SK-N-SH treated with all-trans-retinoic acid at 6 μM for 48 hours (cell line): ENCODE results near the gene BTF3L4.
A peak's percentile ranks its signal among the peaks of the same experiment; 100 is the strongest.

ENCODE experiments used
- ATAC-seq: fragments of 200-7000 bp; cut with Tn5 transposase; 3 replicates; pipeline ENCODE4 v1.9.1; 2020; ENCODE audit warnings: mild to moderate bottlenecking, moderate library complexity
- ARNTL ChIP-seq: fragments of 450-650 bp; formaldehyde crosslinking; IDR thresholded peaks from 2 replicates; pipeline ENCODE4 v1.5.0; 2020; ENCODE audit warnings: low read depth, mild to moderate bottlenecking, moderate library complexity, borderline replicate concordance
- BACH2 ChIP-seq: fragments of 250-450 bp; sonication (Bioruptor Pico); IDR thresholded peaks from 2 replicates; pipeline ENCODE4 v1.9.0; 2021; ENCODE audit warnings: mild to moderate bottlenecking, borderline replicate concordance
- ESRRG ChIP-seq: fragments of 250-450 bp; sonication (Bioruptor Pico); IDR thresholded peaks from 2 replicates; pipeline ENCODE4 v1.6.1; 2021; ENCODE audit warnings: mild to moderate bottlenecking
- GLIS3 ChIP-seq: fragments of 250-450 bp; sonication (Bioruptor Pico); IDR thresholded peaks from 2 replicates; pipeline ENCODE4 v1.5.0; 2020; ENCODE audit warnings: mild to moderate bottlenecking, moderate library complexity
- ISL1 ChIP-seq: fragments of 250-450 bp; sonication (Bioruptor Pico); IDR thresholded peaks from 2 replicates; pipeline ENCODE4 v2.1.2; 2022; ENCODE audit warnings: mild to moderate bottlenecking, moderate library complexity
- OSR1 ChIP-seq: fragments of 250-450 bp; sonication (Bioruptor Pico); IDR thresholded peaks from 2 replicates; pipeline ENCODE4 v1.8.0; 2022; ENCODE audit warnings: moderate library complexity, mild to moderate bottlenecking, inconsistent platforms
- PATZ1 ChIP-seq: fragments of 250-450 bp; sonication (Bioruptor Pico); IDR thresholded peaks from 2 replicates; pipeline ENCODE4 v1.8.0; 2020; ENCODE audit warnings: mild to moderate bottlenecking, moderate library complexity, borderline replicate concordance
- POU6F1 ChIP-seq: fragments of 250-450 bp; sonication (Bioruptor Pico); IDR thresholded peaks from 2 replicates; pipeline ENCODE4 v1.8.0; 2021; ENCODE audit warnings: low read depth, mild to moderate bottlenecking, moderate library complexity, borderline replicate concordance
- PPARA ChIP-seq: fragments of 250-450 bp; sonication (Bioruptor Pico); IDR thresholded peaks from 2 replicates; pipeline ENCODE4 v1.5.0; 2020; ENCODE audit warnings: mild to moderate bottlenecking, borderline replicate concordance
- TCF4 ChIP-seq: fragments of 250-450 bp; sonication (Bioruptor Pico); IDR thresholded peaks from 2 replicates; pipeline ENCODE4 v1.8.0; 2021; ENCODE audit warnings: mild to moderate bottlenecking, moderate library complexity, borderline replicate concordance
- TSHZ2 ChIP-seq: fragments of 250-450 bp; sonication (Bioruptor Pico); IDR thresholded peaks from 2 replicates; pipeline ENCODE4 v1.5.0; 2020; ENCODE audit warnings: mild to moderate bottlenecking, moderate library complexity
- ZC3H10 ChIP-seq: fragments of 250-450 bp; sonication (Bioruptor Pico); IDR thresholded peaks from 2 replicates; pipeline ENCODE4 v1.5.1; 2021; ENCODE audit warnings: mild to moderate bottlenecking, moderate library complexity
- ZFP3 ChIP-seq: fragments of 250-450 bp; sonication (Bioruptor Pico); IDR thresholded peaks from 2 replicates; pipeline ENCODE4 v1.5.0; 2020; ENCODE audit warnings: mild to moderate bottlenecking, moderate library complexity
- ZNF70 ChIP-seq: fragments of 450-650 bp; formaldehyde crosslinking; IDR thresholded peaks from 2 replicates; pipeline ENCODE4 v1.5.0; 2020; ENCODE audit warnings: mild to moderate bottlenecking, moderate library complexity

The BTF3L4 gene

GRCh38 chr1:52125736-52126359, 69.8 kb downstream of the BTF3L4 start (continued):
- TF ChIP-seq TSHZ2 (CRISPR knock-in tag) (no peak), ESRRG (no peak), POU6F1 (CRISPR knock-in tag) (no peak), ARNTL (CRISPR knock-in tag) (no peak)

- peak; percentile 99 for ATAC-seq
Measured at GRCh38 chr1:52127181-52128180, 71.4 kb downstream of the BTF3L4 start.

More at GRCh38 chr1:52127181-52128180, 71.4 kb downstream of the BTF3L4 start:
- no peak for TF ChIP-seq ZFP3 (CRISPR knock-in tag)
- no peak for TF ChIP-seq PATZ1
- no peak for TF ChIP-seq OSR1 (CRISPR knock-in tag)
- TF ChIP-seq BACH2 (CRISPR knock-in tag), result no peak
- no peak for TF ChIP-seq GLIS3 (CRISPR knock-in tag)
- TF ChIP-seq TSHZ2 (CRISPR knock-in tag), result no peak
- no peak for TF ChIP-seq PPARA (CRISPR knock-in tag)
- TF ChIP-seq TCF4 (CRISPR knock-in tag), result no peak
- TF ChIP-seq ZC3H10 (CRISPR knock-in tag), result no peak
- TF ChIP-seq ZNF70 (CRISPR knock-in tag), result no peak
- TF ChIP-seq ISL1, result no peak
- TF ChIP-seq POU6F1 (CRISPR knock-in tag), result no peak
- TF ChIP-seq, all 23 proteins: peak for 0
